Fibroblast of skin of left biceps (primary cell): Measurements from ENCODE around the gene GSG1.

ENCODE experiments used
- DNase-seq, 2 experiments: peaks; one replicate each; pipeline ENCODE4 v3.0.0-alpha.2; 2013; ENCODE audit warnings: low read depth in 2 of 2

GSG1 gene

GRCh38 chr12:13103391-13104033 lies at the start of gene GSG1:
Gene GSG1, minus strand, starts transcription at chr12:13103667. Its CDS starts 155 bp downstream, at chr12:13103512.
- DNase-seq: no peak

DNA sequence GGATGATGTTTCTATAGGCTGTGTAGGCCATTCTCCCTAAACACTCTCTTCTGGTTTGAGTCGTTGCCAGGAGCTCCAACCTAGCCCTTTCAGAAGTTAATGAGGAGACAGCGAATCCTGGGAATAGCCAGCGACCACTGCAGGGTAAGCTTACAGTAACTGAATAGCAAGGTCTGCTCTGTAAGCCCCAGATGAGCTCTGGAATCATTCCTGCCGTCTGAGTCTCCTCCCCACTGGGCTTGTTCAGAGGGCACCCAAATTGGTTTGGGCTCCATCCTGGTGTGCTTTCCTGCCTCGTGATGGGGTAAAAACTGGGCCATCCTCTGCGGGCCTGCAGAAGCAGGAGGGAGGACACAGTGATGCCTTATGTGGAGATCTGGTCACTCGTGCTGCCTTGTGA lies 49.7 kb upstream of the GSG1 start:
- DNase-seq: no peak

DNA sequence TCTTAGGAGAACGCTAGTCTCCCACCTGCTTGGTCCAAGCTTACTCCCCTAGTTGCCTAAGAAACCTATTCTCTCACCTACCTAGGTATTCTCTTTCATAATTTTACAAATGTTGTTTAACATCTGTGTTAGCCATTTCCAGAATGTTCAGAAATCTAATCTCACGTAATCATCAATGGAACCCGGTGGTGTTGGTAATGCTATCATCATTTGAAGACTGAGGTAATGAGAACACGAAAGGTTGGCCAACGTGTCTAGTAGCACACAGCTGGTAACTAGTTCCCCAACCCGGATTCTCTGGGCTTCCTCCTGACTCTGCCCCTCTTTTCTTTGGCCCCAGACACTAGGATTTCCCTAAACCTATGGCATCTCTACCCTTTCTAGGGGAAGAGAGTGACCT lies 49.3 kb upstream of the GSG1 start:
- DNase-seq: no peak

DNA sequence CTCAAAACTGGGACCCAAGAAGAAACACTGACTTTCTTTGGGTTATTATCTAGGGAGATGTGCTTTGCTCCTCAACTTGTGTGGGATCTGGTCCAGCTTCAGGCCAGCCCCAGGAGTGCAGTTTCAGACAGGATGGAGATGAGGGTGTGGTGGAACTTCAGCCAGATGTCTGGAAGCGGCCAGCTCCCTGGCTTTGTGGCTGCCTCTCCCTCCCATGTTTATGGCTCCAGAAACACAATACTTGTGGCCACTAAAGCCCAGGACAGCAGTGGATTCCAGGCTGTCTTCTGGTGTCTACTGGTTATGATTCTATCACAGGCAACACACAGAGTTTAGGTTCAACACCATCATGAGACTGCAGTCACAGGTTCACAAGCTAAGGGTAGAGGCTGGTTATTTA lies 48.8 kb upstream of the GSG1 start:
- DNase-seq: no peak

DNA sequence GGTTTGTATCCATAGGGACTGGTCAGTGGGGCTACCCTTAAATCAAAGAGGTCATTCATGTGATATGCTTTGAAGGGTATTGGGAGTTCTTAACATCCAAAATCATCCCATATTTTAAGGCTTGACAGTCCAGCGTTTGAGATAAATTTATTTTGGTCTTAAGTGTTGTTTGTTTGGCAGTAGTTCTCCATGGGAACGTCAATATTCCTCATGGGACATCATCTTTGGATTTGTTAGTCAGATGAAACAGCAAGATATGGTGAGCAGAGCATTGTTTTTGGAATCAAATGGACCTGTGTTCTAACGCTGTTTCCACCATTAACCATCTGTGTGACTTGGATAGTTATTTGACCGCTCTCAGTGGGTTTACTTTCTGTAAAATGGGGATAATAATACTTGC lies 45.9 kb upstream of the GSG1 start:
- no peak for DNase-seq

DNA sequence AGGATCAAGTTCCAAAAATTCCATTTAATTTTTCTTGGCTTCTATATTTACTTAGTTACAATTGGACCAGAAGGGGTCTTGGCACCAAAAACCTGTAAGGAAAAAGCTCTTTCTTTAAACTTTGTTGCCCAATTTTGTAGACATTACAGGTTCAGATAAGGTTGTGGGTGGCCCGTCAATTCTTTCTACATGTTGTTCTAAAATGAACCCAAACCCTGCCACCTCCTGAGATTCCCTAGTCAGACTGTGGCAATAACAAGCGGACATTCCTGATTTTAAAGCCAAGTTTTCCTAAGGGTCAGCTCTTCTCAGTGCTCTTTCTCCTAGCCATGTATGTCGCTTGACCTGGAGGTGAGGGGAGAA lies 45.0 kb upstream of the GSG1 start:
- no peak for DNase-seq

DNA sequence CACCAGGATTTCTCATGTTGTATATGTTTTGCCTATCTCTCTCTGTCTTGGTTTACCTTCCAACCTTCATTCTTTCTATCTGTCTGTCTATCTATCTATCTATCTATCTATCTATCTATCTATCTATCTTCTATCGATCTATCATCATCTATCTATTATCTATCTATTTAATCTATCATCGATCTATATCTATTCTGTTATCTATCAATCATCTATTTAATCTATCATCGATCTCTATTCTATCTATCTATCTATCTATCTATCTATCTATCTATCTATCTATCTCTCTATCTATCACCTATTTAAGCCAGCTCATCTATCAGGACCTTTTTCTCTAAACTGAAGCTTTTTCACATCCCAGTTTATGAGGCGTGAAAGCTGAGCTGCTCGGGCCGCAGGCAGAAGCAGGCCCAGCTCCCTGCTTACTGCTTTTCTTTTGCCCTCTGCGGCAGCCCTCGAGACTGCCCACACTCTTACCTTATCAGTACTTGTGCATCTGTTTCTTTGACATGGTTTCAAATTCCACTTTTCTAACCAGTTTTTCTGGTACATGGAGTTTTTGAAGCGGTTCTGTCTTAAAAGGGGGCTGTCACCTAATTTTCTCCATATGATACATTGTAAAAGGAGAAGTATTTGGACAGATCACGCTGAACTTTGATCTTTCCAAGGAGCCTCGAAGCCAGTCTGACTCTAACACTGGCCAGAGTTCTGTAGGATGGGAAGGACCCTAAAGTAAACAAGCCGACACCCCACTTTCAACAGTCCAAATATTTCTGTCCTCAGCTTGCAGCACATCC lies 44.4 kb upstream of the GSG1 start:
- DNase-seq: no peak

GRCh38 chr12:13146336-13146938 lies 43.0 kb upstream of the GSG1 start:
- DNase-seq: no peak

GRCh38 chr12:13144266-13144828 lies 40.9 kb upstream of the GSG1 start:
- DNase-seq: no peak

- no peak for DNase-seq
Measured at GRCh38 chr12:13142747-13143146, 39.3 kb upstream of the GSG1 start.

- no peak for DNase-seq
Measured at GRCh38 chr12:13141686-13142085, 38.2 kb upstream of the GSG1 start.

DNA sequence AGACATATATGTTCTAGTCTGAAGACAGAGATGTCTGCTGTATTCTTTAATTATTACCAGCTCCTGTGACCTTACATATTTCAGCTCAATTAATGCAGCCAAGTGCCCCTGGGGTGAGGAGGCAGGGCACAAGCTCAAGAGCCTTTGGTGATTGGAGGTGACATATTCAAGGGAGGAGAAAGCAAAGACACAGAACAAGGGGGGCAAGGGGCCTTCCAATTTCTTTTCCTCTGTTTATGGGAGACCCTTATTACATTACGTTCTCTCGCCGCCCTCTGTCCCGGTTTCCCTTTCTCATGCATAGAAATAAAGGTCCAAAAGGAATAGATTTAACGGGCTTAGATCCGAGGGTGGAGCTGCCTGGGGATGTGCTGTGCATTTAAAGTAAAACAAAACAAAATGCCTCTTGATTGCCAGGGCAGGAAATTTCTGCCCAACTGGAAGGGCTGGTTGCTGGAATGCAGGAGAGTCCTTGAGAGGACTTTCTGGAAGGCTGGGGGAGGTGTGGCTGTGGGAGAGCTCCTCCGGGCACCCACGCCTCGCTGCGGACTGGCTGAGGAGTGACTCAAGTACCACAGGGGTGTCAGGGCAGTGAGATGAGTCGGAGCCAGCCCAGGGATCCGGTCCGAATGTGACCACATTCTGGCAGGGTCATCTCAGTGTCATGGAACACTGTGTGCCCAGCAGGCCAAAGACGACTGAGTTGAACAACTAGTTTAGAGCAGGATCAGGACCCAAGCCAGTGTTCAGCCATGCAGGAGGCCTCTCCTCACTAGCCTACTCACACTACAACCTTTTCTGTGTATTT lies 32.1 kb upstream of the GSG1 start:
- no peak for DNase-seq

DNA sequence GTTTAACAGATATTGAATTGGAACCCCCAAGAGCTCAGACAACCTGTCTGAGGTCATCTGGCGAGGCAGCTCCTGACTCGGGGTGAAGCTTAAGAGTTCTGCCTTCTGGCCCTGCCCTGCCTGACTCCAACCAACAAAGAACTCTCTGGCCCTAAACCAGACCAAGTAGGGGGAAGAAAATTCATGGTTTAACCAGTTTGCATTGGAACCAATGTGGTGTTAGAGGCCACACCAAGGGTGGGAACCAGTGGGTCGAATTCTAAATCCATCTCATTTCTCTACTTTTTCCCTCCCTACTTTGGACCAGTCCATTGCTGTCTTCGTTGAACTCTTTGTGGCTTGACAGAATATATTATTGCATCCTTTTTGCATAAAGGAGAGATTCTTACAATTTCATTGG lies 30.4 kb upstream of the GSG1 start:
- no peak for DNase-seq

DNA sequence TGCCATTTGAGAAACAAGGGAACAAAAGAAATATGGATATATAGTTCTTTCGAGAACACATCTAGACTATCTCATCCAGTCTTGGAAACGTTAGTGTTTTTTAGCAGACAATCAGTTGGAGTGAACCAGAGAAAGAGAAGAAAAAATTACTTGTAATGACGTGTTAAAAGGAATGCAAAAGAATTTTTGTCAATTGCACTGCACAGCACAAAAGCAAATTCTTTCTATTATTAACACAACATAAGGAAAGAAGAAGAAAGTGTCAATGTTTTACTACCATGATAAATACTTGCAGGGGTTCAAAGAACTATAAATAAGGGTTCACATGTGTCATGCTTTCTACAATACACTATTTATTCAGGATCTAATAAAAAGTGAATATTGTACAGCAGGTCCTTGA lies 27.5 kb upstream of the GSG1 start:
- no peak for DNase-seq

DNA sequence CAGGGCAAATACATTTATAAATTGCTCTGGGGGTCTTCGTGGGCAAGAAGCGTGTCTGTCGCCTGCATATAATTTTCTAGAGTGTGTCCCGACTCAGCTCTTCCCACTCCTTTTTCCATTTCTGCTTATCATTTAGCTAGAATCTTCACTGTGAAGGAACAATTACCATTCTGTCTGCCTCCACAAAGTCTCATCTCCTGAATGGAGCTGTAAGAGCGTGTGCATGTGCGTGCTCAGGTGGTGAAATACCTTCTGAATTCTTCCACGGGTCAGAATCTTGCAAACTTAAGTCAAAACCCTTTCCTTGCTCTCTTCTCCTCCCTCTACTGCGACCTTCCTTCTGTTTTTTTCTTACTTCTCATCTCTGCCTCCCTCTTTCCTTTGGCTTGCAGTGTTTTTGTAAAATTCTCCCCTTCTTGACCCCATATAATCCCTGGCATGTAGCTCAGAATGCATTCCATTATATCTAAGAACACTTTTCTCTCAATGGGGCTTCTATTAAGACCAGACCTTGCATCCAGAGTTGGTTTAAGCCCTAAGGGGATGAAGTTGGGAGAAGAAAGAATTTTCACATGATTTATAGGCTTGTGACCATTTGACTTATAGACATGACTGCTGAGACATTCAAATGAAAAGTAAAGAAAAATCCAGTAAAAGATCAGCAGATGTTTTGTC lies 25.0 kb upstream of the GSG1 start:
- peak; percentile 37 to 49 for DNase-seq

DNA sequence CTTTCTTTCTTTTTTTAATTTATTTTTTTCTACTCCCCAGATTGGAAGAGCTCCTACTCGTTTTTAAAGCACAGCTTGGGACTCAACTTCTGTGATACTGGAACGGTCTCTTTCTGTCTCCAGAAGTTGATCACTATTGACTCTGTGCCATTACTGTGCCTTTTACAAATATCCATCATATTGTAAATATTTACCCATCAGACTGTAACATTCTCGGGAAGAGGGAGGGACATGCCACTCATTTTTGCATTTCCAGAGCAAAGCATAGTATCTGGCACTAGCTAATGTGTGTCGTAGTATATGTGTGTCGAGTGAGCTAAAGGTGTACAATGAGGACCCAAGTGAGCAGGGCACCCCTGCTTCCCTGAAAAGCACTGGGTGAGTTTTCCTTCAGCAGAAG lies 24.0 kb upstream of the GSG1 start:
- DNase-seq: no peak

DNA sequence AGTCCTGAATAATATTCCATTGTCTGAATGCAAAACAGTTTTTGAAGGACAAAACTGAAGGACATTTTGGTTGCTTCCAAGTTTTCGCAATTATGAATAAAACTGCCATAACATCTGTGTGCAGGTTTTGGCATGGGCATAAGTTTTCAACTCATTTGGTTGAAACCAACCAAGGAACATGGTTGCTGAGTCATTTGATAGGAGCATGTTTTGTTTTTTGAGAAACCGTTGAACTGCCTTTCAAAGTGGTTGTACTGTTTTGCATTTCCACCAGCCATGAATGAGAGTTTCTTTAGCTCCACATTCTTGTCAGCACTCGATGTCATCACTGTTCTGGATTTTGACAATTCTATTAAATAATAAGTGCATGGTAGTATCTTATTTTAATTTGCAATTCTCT lies 23.0 kb upstream of the GSG1 start:
- DNase-seq: no peak

DNA sequence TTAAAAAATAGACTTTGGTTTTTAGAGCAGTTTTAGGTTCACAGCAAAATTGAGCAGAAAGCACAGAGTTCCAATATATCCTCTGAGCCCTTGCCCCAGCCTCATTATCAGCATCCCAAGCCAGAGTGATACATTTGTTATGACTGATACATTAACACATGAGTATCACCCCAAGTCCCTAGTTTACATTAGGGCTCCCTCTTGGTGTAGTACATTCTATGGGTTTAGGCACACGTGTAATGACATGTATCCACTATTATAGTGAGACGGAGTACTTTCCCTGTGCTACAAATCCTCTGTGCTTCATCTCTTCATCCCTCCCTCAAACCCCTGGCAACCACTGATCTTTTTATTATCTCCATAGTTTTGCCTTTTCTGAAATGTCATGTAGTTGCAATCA lies 22.5 kb upstream of the GSG1 start:
- no peak for DNase-seq

DNA sequence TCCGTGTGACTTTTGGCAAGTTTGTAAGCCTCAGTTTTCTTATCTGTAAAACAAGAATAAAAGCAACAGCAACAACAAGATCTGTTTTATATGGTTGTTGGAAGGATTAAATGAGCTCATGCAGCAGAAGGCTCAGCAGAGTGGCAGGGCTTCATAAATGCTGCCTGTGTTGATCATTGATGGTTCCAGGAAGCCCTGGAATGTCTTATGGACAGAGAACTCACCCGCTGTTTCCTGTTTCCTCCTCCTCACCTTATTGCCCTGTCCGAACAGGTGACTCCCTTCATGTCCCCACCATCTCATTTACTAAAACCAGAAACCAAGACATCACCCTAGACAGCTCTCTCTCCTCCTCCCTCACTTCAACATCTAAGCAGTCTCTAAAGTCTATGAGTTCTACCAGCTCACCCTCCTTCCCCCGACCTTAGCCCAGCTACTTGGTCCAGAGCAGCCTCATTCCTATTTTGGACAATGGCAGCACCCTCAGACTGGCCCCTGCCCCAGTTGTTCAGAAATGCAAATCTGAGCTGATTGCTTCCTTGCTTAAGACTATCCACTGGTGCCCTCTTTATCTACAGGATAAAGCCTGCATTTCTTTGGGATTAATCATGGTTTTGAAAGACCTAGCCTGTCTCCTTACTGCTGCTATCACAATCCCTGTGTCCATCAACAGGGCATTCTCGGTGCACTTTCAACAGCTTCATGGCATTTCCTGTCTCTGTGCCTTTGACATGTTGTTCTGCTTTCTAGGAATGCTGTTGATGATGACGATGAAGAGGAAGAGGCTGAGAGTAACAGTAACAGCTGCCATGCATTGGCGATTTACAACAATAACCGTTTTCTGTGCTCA lies 21.4 kb upstream of the GSG1 start:
- DNase-seq: peak in 1 of 2 experiments; percentile 34

DNA sequence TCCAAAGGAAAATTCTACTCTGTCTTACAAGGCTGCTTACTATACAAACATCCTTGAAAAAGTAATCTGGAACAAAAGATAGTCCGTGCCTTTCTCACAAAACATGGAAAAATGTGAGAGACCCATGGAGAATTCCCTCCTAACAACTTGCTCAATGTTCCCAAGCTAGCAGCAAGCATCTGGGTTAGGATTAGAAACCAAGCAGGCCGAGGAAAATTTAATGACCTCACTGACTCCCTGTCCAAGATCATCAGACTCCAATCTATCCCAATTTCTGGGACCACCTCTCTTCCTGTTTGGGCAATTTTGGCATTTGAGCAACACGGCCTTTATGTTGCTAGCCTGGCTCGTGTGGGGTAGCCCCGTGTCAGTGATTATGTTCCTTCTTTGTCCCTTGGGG lies 18.1 kb upstream of the GSG1 start:
- no peak for DNase-seq

GRCh38 chr12:13120413-13120812 lies 16.9 kb upstream of the GSG1 start:
- DNase-seq: no peak
